Karpas-422 (cell line): ENCODE results near the gene GBF1. TPM values are rescaled to one million over a fixed set of nuclear protein-coding genes. Genes with fewer than 3 reads are reported as not detected.

ENCODE experiments used
- DNase-seq: peaks from one replicate; pipeline ENCODE4 v3.0.0-alpha.2; 2015
- H2AFZ ChIP-seq: fragments of 200-600 bp; sonication (generic); 2 replicates; pipeline ENCODE4 v1.6.1; 2014; ENCODE audit warnings: antibody characterized with exemption, low read length, mixed read lengths
- H3K27ac ChIP-seq: fragments of 200-600 bp; sonication (generic); 2 replicates; pipeline ENCODE4 v1.5.1; 2014; ENCODE audit warnings: mild to moderate bottlenecking, low read length, moderate library complexity
- H3K27me3 ChIP-seq: fragments of 200-600 bp; sonication (generic); 2 replicates; pipeline ENCODE4 v1.6.1; 2014; ENCODE audit warnings: low read length, mixed read lengths
- H3K36me3 ChIP-seq: fragments of 200-600 bp; sonication (generic); 2 replicates; pipeline ENCODE4 v1.6.1; 2014; ENCODE audit warnings: low read length, mixed read lengths; ENCODE audit not compliant: insufficient read depth
- H3K4me1 ChIP-seq: fragments of 200-600 bp; sonication (generic); 2 replicates; pipeline ENCODE4 v1.6.1; 2014; ENCODE audit warnings: mild to moderate bottlenecking, low read length, mixed read lengths
- H3K4me2 ChIP-seq: fragments of 200-600 bp; sonication (generic); 2 replicates; pipeline ENCODE4 v1.6.1; 2014; ENCODE audit warnings: low read length, low read depth, mild to moderate bottlenecking; ENCODE audit not compliant: poor library complexity, severe bottlenecking
- H3K4me3 ChIP-seq: fragments of 200-600 bp; sonication (generic); 2 replicates; pipeline ENCODE4 v1.5.1; 2014; ENCODE audit warnings: mild to moderate bottlenecking, antibody characterized with exemption, low read length, mixed read lengths
- H3K79me2 ChIP-seq: fragments of 200-600 bp; sonication (generic); 2 replicates; pipeline ENCODE4 v1.6.1; 2014; ENCODE audit warnings: mild to moderate bottlenecking, low read length, mixed read lengths
- H3K9ac ChIP-seq: fragments of 200-600 bp; sonication (generic); 2 replicates; pipeline ENCODE4 v1.6.0; 2014; ENCODE audit warnings: low read length
- H3K9me2 ChIP-seq: fragments of 200-600 bp; sonication (generic), shearing (Covaris generic); replicated peaks from 2 replicates; pipeline ENCODE4 v1.6.0; 2014; ENCODE audit warnings: mild to moderate bottlenecking, low read length, moderate library complexity; ENCODE audit not compliant: insufficient read depth
- H3K9me3 ChIP-seq: fragments of 300-700, 200-600 bp; sonication (generic); 2 replicates; pipeline ENCODE4 v1.6.1; 2014; ENCODE audit warnings: low read length, mixed read lengths
- H4K20me1 ChIP-seq: fragments of 200-600 bp; sonication (generic); 2 replicates; pipeline ENCODE4 v1.6.1; 2014; ENCODE audit warnings: mild to moderate bottlenecking, antibody characterized with exemption, low read length, low read depth; ENCODE audit not compliant: insufficient read depth
- total RNA-seq: library from RNA; depleted of rRNA; stranded (reverse); fragments of >200 nt; shearing (Covaris generic); gene quantifications from 2 replicates; pipeline ENCODE4 v1.2.3, GENCODE V29; 2014; ENCODE audit warnings: low replicate concordance

GBF1 gene
- total RNA-seq, 1 experiment from 2014 or later = 7.6 TPM

GRCh38 chr10:102313221-102313896, 68.0 kb downstream of the GBF1 start:
- H3K9me2 ChIP-seq = no peaks in the 10 kb centered on the region
- H3K9me3 ChIP-seq = no peaks in the 10 kb centered on the region
- no peak overlapping the region for H3K4me3 ChIP-seq
- H3K27me3 ChIP-seq = no peaks in the 10 kb centered on the region
- H3K4me1 ChIP-seq = peaks cover 12% of the 10 kb centered on the region
- H3K4me2 ChIP-seq = no peak overlapping the region
- no peak overlapping the region for H2AFZ ChIP-seq
- no peaks in the 10 kb centered on the region for H3K36me3 ChIP-seq
- H4K20me1 ChIP-seq = 0 out of 2 replicates have a peak, but pooled peaks cover 9% of the 10 kb centered on the region
- 0 out of 2 replicates have a peak, but pooled peaks cover 2% of the 10 kb centered on the region for H3K79me2 ChIP-seq
- DNase-seq = no peak
- H3K9ac ChIP-seq = no peak overlapping the region
- H3K27ac ChIP-seq = no peak overlapping the region

GRCh38 chr10:102314801-102315200, 69.5 kb downstream of the GBF1 start:
- no peak for DNase-seq
- Histone ChIP-seq H4K20me1 (0 out of 2 replicates have a peak, but pooled peaks cover 4% of the 10 kb centered on the region), H3K27ac (no peak overlapping the region), H3K4me1 (peaks cover 2% of the 10 kb centered on the region), H3K9me2 (no peaks in the 10 kb centered on the region), H3K9me3 (no peaks in the 10 kb centered on the region), H3K27me3 (no peaks in the 10 kb centered on the region), H3K4me2 (no peak overlapping the region), H3K4me3 (no peak overlapping the region), H3K79me2 (0 out of 2 replicates have a peak, but pooled peaks cover 2% of the 10 kb centered on the region), H3K9ac (no peak overlapping the region), H3K36me3 (no peaks in the 10 kb centered on the region), H2AFZ (no peak overlapping the region)

- Histone ChIP-seq H3K36me3 (no peaks in the 10 kb centered on the region), H4K20me1 (no peaks in the 10 kb centered on the region), H3K27ac (no peak overlapping the region), H3K9ac (no peak overlapping the region), H3K9me2 (no peaks in the 10 kb centered on the region), H3K27me3 (no peaks in the 10 kb centered on the region), H3K4me1 (no peaks in the 10 kb centered on the region), H3K9me3 (no peaks in the 10 kb centered on the region), H3K4me2 (no peak overlapping the region), H3K79me2 (no peaks in the 10 kb centered on the region), H2AFZ (no peak overlapping the region), H3K4me3 (no peak overlapping the region)
- no peak for DNase-seq
Observed at GRCh38 chr10:102316421-102316820, 71.1 kb downstream of the GBF1 start.

- H3K79me2 ChIP-seq = peaks cover 9% of the 10 kb centered on the region; the same call in 1 of the 2 replicates
- H3K27ac ChIP-seq = no peak overlapping the region
- no peak overlapping the region for H3K9ac ChIP-seq
- H3K36me3 ChIP-seq = no peaks in the 10 kb centered on the region
- no peak overlapping the region for H2AFZ ChIP-seq
- H3K27me3 ChIP-seq = no peaks in the 10 kb centered on the region
- H3K9me3 ChIP-seq = no peaks in the 10 kb centered on the region
- no peak overlapping the region for H3K4me2 ChIP-seq
- peaks cover 13% of the 10 kb centered on the region for H4K20me1 ChIP-seq
- H3K4me1 ChIP-seq = peaks cover 25% of the 10 kb centered on the region
- DNase-seq = no peak
- no peaks in the 10 kb centered on the region for H3K9me2 ChIP-seq
- H3K4me3 ChIP-seq = no peak overlapping the region
Observed at GRCh38 chr10:102322914-102323313, 77.6 kb downstream of the GBF1 start.

GRCh38 chr10:102324061-102324460, 78.7 kb downstream of the GBF1 start:
- no peaks in the 10 kb centered on the region for H3K9me3 ChIP-seq
- no peak overlapping the region for H3K27ac ChIP-seq
- no peak overlapping the region for H3K4me2 ChIP-seq
- no peaks in the 10 kb centered on the region for H3K27me3 ChIP-seq
- no peak overlapping the region for H3K4me3 ChIP-seq
- peaks cover 10% of the 10 kb centered on the region; the same call in 1 of the 2 replicates for H3K79me2 ChIP-seq
- peaks cover 25% of the 10 kb centered on the region for H3K4me1 ChIP-seq
- H2AFZ ChIP-seq = no peak overlapping the region
- H3K36me3 ChIP-seq = no peaks in the 10 kb centered on the region
- no peak for DNase-seq
- H3K9ac ChIP-seq = no peak overlapping the region
- no peaks in the 10 kb centered on the region for H3K9me2 ChIP-seq
- peaks cover 18% of the 10 kb centered on the region for H4K20me1 ChIP-seq

GRCh38 chr10:102326031-102326430, 80.7 kb downstream of the GBF1 start:
- peaks cover 18% of the 10 kb centered on the region for H4K20me1 ChIP-seq
- DNase-seq = peak; percentile 69
- peaks cover 25% of the 10 kb centered on the region for H3K4me1 ChIP-seq
- no peaks in the 10 kb centered on the region for H3K9me2 ChIP-seq
- no peak overlapping the region for H2AFZ ChIP-seq
- H3K79me2 ChIP-seq = peaks cover 10% of the 10 kb centered on the region; the same call in 1 of the 2 replicates
- H3K4me3 ChIP-seq = no peak overlapping the region
- no peaks in the 10 kb centered on the region for H3K36me3 ChIP-seq
- H3K4me2 ChIP-seq = peak overlapping the region; percentile 16
- no peak overlapping the region for H3K27ac ChIP-seq
- H3K27me3 ChIP-seq = no peaks in the 10 kb centered on the region
- no peaks in the 10 kb centered on the region for H3K9me3 ChIP-seq
- H3K9ac ChIP-seq = no peak overlapping the region

- H2AFZ ChIP-seq = no peak overlapping the region
- H3K9me2 ChIP-seq = no peaks in the 10 kb centered on the region
- peaks cover 25% of the 10 kb centered on the region for H3K4me1 ChIP-seq
- H4K20me1 ChIP-seq = peaks cover 18% of the 10 kb centered on the region
- H3K36me3 ChIP-seq = no peaks in the 10 kb centered on the region
- no peak overlapping the region for H3K27ac ChIP-seq
- no peak overlapping the region for H3K9ac ChIP-seq
- H3K27me3 ChIP-seq = no peaks in the 10 kb centered on the region
- H3K4me2 ChIP-seq = no peak overlapping the region
- H3K79me2 ChIP-seq = peaks cover 10% of the 10 kb centered on the region; the same call in 1 of the 2 replicates
- H3K9me3 ChIP-seq = no peaks in the 10 kb centered on the region
- no peak for DNase-seq
- H3K4me3 ChIP-seq = no peak overlapping the region
Observed at GRCh38 chr10:102327002-102327401, 81.7 kb downstream of the GBF1 start.

GRCh38 chr10:102327641-102328040, 82.3 kb downstream of the GBF1 start:
- Histone ChIP-seq H3K36me3 (no peaks in the 10 kb centered on the region), H3K9ac (no peak overlapping the region), H4K20me1 (peaks cover 18% of the 10 kb centered on the region), H3K9me3 (no peaks in the 10 kb centered on the region), H3K27ac (no peak overlapping the region), H2AFZ (no peak overlapping the region), H3K27me3 (no peaks in the 10 kb centered on the region), H3K4me1 (peaks cover 25% of the 10 kb centered on the region), H3K4me2 (no peak overlapping the region), H3K4me3 (no peak overlapping the region), H3K79me2 (peaks cover 10% of the 10 kb centered on the region; the same call in 1 of the 2 replicates), H3K9me2 (no peaks in the 10 kb centered on the region)
- DNase-seq = no peak
